AG04449 (cell line): ENCODE results near the gene CCL2.

Experiments used
- CTCF ChIA-PET: fragments of 350-600 bp; formaldehyde crosslinking; extraction: SDS; loops from one replicate; lab custom pipeline; 2021; ENCODE audit warnings: antibody characterized with exemption; lab: Yijun Ruan, JAX
- POLR2A ChIA-PET: fragments of 400-600, 350-600 bp; formaldehyde crosslinking; extraction: SDS; loops from one replicate; lab custom pipeline; 2020; ENCODE audit warnings: antibody characterized with exemption, inconsistent platforms; lab: Yijun Ruan, JAX
- DNase-seq: peaks from one replicate; pipeline ENCODE4 v3.0.0-alpha.2; 2010; ENCODE audit warnings: low read depth, low spot score
- H3K4me3 ChIP-seq: 2 replicates; pipeline ENCODE4 v1.5.1; 2011; ENCODE audit warnings: low read depth, mild to moderate bottlenecking, control low read depth, low read length
- CTCF ChIP-seq: IDR thresholded peaks from one replicate; pipeline ENCODE4 v1.5.1; 2011; ENCODE audit warnings: mild to moderate bottlenecking, moderate library complexity, low read length, control low read depth, inconsistent platforms; ENCODE audit not compliant: insufficient read depth; ENCODE audit errors: missing control alignments

The CCL2 gene

DNA sequence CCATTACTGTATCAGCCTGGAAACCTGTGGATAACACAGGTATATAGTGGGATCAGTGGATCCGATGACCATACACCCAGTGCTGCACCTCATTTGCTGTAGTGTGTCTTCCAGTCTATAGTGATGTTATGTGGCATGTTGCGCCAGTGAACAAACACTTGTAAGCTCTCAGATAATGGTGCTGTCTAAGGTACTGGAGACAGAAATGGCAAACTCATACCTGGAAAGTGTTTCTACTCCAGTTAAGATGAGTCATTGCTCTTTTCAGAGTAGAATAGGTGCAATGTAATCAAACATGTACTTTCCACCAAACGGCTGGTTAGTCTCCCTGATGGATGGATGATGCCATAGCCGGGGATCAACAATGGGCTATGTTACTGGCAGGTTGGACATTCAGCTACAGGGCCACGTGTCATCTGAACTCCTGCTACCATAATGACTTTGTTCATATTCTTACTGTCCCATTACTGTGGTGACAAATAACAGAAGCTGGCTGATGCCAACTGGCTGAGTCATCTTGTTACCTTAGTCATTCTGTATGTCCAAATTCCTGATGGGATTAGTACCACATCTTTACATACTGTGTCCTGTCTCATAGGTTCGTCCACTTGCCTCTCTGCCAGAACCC is 36.8 kb downstream of the CCL2 start:
- no peak for TF ChIP-seq CTCF
- ChIA-PET POLR2A (no interaction called here), CTCF (interaction anchor here (1.2 kb wide), 1 partner anchor 91 kb away, joined by 3 read pairs; no protein-coding TSS in a partner anchor)
- no peak overlapping the region for H3K4me3 ChIP-seq
- DNase-seq, result no peak

- H3K4me3 ChIP-seq, result no peak overlapping the region
- no peak for DNase-seq
- TF ChIP-seq CTCF, result no peak
- POLR2A ChIA-PET, result no interaction called here
- CTCF ChIA-PET, result interaction anchor here (0.9 kb wide), 1 partner anchor 43 kb away, joined by 4 read pairs; no protein-coding TSS in a partner anchor
These were observed 43.9 kb downstream of the CCL2 start for GRCh38 chr17:34299027-34299426.

DNA sequence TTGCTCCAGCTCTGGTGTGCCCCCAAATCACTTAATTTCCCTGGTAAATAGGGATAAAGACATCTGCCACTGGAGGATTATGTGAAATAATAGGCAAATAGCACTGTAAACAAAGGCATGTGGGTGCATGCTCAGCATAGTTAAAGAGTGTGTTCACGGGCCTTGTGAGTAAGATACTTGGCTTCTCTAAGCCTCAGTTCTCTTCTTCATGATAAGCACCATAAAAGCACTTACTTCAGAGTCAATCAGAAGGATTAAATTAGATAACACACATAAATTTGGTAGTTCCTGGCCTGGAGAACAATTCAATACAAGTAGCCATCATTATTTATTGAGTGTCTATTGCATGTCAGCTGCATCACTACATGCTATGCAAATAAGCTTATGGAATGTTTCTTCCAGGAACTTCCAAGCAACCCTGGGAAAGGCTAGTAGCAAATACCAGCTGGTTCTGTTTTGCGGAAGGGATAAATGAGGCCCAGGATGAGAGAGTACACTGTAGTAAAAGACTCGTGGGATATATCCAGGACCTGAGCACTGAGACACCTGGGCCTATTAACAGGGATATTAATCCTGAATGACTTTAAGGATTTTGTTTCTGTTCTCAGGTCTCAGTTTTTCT is 45.0 kb downstream of the CCL2 start:
- CTCF ChIA-PET, result interaction anchor here (0.9 to 14.9 kb wide), 8 partner anchors 9 to 98 kb away, joined by 3 to 183 read pairs (median 6); partner anchors contain the start of genes CCL1 and CCL2
- no peak for DNase-seq
- POLR2A ChIA-PET, result interaction anchor here (1.7 to 2.2 kb wide), 2 partner anchors 45 to 48 kb away, joined by 12 to 16 read pairs; partner anchors contain the start of gene CCL2
- H3K4me3 ChIP-seq, result no peak overlapping the region
- no peak for TF ChIP-seq CTCF

DNA sequence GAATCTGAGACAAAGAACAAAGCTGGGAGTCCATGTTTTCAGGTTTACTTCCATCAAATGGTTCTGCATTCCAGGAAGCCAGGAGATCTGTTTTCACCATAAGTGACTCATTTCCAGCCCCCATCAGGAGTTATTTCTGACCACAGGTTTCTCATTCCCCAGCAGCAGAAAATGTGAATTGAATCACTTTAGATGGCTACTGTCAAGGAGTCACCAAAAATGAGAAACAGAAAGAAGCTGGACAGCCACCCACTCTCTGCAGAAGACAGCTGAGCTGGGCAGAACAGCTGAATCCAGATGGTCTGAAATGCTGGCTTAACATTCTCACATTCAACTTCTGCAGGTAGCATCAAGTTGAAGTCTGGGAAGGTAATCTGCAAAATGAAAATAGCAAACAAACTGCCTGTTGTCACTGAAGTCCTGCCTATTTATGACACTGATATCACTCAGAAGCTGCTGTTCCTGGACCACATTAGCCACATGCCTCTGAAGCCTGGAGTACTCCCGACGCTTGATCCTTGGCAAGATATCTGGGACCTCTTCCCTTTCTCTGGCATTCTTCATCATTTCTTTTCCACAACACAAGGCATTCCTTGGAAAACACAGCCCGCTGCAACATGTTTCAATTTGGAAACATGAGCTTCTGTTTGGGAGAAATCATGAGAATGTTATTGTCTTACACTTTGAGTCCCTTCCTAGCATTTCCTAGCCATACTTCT is 45.7 kb downstream of the CCL2 start:
- no peak for TF ChIP-seq CTCF
- no peak overlapping the region for H3K4me3 ChIP-seq
- CTCF ChIA-PET, result interaction anchor here (1.1 to 14.9 kb wide), 10 partner anchors 8 to 99 kb away, joined by 3 to 183 read pairs (median 5); partner anchors contain the start of genes CCL1, CCL2 and CCL8
- POLR2A ChIA-PET, result interaction anchor here (0.5 to 2.2 kb wide), 3 partner anchors 46 to 1132 kb away, joined by 4 to 16 read pairs (median 12); partner anchors contain the start of gene CCL2
- no peak for DNase-seq

- TF ChIP-seq CTCF, result no peak
- POLR2A ChIA-PET, result interaction anchor here (1.1 kb wide), 1 partner anchor 63 kb away, joined by 3 read pairs; no protein-coding TSS in a partner anchor
- CTCF ChIA-PET, result interaction anchor here (1.2 to 14.9 kb wide), 5 partner anchors 8 to 100 kb away, joined by 3 to 183 read pairs (median 11); partner anchors contain the start of genes CCL1, CCL2 and CCL8
- no peak overlapping the region for H3K4me3 ChIP-seq
- no peak for DNase-seq
These were observed 46.9 kb downstream of the CCL2 start for GRCh38 chr17:34301986-34302385.
